ENCODE measurements around the gene EFR3B.

- TF ChIP-seq CTCF (IDR thresholded peaks at IDR 0.05 in 2 of 3, conservative IDR thresholded peaks at IDR 0.05 in 1 of 3; ENCODE audit: control insufficient read depth in 2 of 3, extremely low read depth in 1 of 3, insufficient read depth in 1 of 3, low read depth in 3 of 3, low read length in 3 of 3) = no peak
- TF ChIP-seq POLR2A (IDR thresholded peaks at IDR 0.05; ENCODE audit: low read depth, low read length) = no peak
- TF ChIP-seq NFYB (IDR thresholded peaks at IDR 0.05; ENCODE audit: insufficient read depth, low read depth, low read length) = no peak
- no peak for TF ChIP-seq BACH1 (IDR thresholded peaks at IDR 0.05; ENCODE audit: borderline replicate concordance)
- no peak for TF ChIP-seq SREBF2 (IDR thresholded peaks at IDR 0.05; ENCODE audit: low read length)
- no peak for TF ChIP-seq EZH2 (IDR thresholded peaks at IDR 0.05; ENCODE audit: borderline replicate concordance, control insufficient read depth, low read depth, low read length)
- no peak for TF ChIP-seq FOXK2 (IDR thresholded peaks at IDR 0.05)
- no peak for TF ChIP-seq YY1 (IDR thresholded peaks at IDR 0.05; ENCODE audit: low read depth, low read length)
- no peak for TF ChIP-seq TAF1 (IDR thresholded peaks at IDR 0.05; ENCODE audit: borderline replicate concordance, low read depth, low read length)
- TF ChIP-seq POLR2AphosphoS5 (IDR thresholded peaks at IDR 0.05; ENCODE audit: low read length) = no peak
- no peak for TF ChIP-seq MAX (IDR thresholded peaks at IDR 0.05; ENCODE audit: low read depth, low read length)
- no peak for TF ChIP-seq RFX5 (IDR thresholded peaks at IDR 0.05; ENCODE audit: low read depth, low read length)
- TF ChIP-seq RAD21 (IDR thresholded peaks at IDR 0.05; ENCODE audit: insufficient read depth, low read depth, low read length) = no peak
- no peak for TF ChIP-seq ZNF687 (IDR thresholded peaks at IDR 0.05)
Observed at GRCh38 chr2:25056098-25056821, 14.4 kb downstream of the EFR3B start.
